ENCODE measurements around the gene PAF1.

PAF1 gene

DNA sequence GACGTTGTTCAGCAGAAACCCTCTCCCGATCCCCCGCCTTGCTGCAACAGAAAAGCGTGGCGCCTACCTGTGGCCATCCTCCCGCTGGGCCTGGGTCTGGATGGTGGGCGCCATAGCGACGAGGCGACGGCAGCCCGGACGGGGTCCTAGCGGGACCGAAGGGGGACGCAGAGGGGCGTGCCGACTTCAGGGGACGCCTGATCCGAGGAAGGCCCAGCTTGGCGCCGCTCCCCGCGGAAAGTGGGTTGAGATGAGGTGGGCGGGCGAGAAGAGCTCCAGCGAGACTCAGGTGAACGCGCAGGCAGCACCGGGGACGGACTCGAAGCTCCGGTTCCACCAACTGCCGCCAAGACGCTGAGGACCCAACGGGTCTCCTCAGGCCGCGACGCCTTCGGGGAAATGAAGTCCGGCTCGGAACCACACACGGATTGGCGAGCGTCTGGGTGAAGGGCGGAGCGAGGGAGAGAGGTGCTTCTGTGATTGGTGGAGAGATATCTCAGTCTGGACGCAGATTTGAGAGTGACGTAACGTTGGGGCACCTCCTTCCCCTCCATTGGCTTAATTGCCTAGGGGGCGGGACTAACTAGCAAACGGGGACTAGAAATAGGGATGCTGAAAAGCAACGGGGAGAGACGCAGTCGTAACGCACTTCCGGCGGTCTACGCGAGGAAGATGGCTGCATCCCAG, at the start of gene PAF1, which contains the start of gene MED29:
TSS of gene PAF1 (minus strand) at position 356 of the 687 bp plus-strand sequence. CDS start at position 114, 242 bp downstream.
TSS of gene MED29 (plus strand) at position 628 of the 687 bp plus-strand sequence. CDS start at position 673, 45 bp downstream.
- DNase-seq: peak; percentile 100

DNA sequence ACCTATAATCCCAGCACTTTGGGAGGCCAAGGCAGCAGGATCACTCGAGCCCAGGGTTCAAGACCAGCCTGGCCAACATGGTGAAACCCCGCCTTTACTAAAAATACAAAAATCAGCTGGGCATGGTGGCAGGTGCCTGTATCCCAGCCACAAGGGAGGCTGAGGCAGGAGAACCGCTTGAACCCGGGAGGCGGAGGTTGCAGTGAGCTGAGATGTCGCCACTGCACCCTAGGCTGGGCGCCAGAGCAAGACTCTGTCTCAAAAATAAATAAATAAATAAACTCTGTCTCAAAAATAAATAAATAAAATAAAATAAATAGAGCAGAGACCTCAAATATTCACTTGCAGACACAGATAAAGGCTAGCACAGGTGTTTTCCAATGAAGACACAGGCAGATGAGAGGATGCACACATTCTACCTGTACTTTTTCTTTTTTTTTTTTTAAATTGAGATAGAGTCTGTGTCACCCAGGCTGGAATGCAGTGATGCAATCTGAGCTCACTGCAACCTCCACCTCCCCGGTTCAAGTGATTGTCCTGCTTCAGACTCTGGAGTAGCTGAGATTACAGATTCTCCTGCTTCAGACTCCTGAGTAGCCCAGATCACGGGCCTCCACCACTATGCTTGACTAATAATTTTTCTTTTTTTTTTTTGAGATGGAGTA, 47.5 kb upstream of the PAF1 start:
- peak; percentile 54 for DNase-seq

DNA sequence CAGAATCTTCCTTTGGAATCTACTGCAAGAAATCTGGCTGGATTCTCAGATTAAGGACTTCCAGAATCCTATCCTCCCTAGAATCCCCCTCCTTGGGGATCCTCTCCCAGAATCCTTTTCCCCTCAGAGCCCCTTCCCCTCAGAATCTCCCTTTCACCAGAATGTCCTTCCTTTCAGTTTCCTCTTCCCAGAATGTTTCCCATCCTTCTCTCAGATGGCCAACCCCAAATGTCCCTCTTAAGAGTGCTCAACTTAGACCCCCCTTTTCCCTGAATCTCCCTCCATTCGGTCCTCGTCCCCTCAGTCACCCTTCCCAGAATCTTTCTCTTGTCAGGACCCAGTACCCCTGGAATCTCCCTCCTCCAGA, 45.4 kb upstream of the PAF1 start:
- DNase-seq: no peak

DNA sequence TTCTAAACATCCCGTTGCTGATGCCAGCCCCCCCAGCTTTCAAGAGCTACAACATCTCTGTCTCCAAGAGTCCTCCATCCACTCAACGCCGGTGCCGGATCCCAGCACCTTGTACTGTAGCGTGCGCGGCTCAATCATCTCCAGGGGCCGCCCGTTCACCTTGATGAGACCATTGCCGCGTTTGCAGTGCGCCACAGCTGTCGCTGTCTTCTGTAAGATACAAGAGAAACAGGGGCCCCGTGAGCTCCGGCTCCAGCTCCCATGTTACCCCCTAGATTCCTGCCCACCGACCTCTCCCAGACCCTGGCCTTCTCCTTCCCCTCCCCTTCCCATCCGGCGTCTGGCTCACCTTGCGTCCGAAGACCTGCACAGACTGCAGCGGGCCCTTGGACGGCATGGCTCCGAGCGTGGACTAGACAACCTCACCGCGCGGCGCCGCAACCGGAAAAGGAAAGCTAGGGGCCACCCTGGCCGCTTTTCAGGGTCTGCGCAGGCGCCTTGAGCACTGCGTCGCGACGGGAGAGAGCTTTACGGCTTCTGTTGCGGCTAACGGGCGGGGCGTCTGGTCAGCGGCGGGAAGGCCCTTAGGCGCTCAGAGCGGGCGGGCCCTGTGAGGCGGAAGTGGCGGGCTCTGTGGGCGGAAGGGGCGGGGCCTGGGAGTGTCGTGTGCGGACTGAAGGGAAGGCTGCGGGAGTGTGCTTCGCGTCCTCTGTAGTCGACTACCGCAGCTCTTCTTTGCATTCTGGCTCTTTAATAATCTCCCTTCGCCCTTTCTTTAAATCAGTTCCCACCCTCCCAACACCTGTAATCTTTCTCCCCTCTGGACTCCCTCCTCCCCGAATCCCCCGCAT, 44.8 kb upstream of the PAF1 start, which contains the start of gene RPS16:
TSS of gene RPS16 (minus strand) at position 451 of the 851 bp plus-strand sequence. CDS start at position 397, 54 bp downstream.
- peak; percentile 98 for DNase-seq

DNA sequence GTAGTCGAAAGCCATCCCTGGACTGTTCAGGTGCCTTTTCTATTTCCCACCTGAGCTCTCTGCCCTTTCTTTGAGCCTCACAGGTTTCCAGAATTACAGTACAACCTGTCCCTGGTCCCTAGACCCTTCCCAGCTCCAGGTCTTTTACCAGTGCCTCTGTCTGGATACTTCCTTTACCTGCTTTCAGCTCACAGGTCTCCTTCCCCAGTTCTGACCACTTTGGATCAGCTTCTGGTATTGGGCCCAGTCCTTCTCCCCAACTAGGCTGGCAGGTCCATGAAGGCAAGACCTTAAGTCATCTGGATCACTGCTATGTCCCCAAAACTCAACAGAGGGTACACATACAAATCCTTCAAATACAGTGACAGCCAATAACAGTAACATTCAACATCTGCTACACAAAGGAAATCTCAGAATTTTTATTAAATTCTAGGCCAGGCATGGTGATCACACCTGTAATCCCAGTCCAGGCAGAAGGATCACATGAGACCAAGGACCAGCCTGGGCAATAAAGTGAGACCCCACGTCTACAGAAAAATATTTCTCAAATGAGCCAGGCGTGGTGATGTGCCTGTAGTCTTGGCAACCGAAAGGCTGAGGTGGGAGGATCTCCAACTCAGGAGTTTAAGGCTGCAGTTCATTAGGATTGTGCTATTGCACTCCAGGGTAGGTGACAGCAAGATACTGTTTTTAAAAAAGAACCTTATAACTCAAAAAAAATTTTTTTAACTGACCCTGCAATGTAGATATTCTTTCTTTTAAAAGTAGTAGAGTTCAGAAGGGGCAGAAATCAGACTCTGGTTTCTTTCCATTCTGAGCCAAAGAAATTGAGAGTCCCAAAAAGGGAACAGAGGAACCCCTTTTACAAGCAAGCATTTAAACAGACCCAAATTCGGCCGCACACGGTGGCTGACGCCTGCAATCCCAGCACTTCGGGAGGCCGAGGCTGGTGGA, 43.5 kb upstream of the PAF1 start:
- no peak for DNase-seq

DNA sequence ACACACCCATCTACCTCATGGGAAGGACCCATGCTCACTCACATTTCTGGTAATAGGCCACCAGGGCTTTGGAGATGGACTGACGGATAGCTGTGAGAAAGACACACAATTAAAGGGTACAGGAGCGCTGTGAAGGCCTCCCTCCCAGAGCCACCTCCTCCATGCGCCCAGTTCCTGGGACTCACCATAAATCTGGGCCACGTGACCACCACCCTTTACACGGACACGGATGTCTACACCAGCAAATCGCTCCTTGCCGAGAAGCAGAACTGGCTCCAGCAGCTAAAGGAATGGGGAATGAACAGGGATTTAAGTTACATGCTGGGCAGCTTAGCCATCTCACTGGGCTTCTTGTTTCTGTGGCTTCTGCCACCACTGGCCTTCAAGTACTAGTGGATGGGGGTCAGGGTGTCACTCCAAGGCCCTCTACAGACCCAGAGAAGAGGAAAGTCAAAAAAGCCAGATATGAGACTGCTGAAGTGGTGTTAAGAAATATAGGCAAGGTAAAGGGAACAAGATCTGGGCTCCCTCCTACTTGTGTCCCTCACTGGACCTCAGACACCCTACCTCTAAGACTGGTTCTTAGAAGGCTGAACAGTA, 42.7 kb upstream of the PAF1 start:
- no peak for DNase-seq

DNA sequence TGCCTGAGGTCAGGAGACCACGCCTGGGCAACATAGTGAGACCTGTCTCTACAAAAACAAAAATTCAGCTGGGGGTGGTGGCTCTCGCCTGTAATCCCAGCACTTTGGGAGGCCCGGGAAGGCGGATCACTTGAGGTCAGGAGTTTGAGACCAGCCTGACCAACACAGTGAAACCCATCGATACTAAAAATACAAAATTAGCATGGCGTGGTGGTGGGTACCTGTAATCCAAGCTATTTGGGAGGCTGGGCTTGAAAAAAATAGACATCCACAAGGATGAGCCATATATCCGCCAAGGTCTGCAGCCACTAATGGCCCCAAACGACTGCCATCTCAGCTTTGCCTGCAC, 41.7 kb upstream of the PAF1 start:
- DNase-seq: no peak

DNA sequence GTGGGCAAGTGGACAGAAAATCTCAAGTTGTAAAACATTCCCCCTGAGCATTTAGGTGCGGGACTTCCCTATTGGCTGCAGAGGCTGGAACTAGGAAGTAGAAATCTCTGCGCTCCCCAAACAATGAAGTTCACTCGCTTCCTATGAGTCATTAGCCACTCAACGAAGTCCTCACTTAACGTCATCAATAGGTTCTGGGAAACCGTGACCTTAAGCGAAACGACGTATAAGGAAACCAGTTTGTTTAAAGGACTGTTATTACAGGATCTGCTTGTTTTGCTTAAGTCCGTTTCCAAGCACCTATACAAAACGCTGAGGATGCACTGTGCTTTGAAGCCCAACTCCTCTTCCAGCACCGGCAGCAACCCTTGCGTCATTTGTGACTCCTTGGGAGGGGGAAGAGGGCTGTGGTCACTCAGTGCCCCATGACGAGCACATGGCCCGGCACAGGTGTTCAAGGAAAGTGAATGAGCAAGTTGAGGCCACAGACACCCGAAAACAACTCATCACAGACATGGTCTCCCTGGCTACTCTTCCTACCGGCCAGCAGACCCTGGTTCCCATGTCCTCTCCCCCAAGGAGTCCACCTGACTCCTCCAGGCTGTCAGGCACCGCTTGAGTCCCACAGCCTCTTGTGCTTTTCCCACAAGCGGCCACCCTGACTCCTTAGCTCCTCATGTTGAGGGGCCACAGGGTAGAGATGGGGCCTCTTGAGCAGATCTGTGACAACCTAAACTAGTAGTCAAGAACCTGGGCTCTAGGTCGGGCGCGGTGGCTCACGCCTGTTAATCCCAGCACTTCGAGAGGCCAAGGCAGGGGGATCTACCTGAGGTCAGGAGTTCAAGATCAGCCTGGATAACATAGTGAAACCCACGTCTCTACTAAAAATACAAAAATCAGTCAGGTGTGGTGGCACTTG, 40.0 kb upstream of the PAF1 start:
- DNase-seq: no peak

DNA sequence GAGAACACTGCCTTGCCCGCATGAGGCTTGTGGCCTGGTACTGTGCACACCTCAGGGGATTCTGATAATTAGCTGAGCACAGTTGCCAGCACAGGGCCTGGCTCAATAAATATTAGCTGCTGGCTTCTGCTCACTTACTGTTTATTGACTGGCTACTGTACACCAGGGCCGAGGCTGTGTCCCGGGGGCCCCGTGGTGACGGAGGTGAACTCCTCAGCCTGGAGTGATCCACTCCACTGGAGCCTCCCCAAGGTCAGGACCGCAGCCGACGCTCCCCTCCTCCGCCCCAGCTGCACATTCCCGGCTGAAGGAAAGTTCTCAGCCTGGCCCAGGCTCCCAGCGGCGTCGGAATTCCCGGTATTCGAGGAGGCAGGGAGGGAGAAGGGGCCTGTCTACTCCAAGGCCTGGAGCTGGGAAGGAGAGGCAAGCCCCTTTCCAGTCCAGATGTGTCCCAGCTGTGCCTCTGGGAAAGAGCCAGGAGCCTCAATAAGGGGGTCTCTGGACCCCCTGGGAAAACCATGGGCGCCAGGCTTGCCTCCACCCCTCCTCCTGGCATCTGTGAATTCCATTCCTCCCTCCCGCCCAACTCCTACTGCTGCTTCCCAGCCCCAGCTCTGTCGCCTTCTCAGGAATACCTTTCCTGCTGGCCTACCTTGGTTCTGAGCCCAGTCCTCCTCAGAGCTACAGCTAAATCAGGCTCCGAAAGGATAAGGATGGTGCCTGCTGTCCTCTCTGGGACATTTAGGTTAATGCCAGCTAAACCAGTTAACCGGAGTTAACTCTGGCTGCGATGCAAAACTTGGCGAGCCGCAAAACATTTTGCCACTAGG, 37.6 kb upstream of the PAF1 start:
- peak; percentile 95 for DNase-seq

DNA sequence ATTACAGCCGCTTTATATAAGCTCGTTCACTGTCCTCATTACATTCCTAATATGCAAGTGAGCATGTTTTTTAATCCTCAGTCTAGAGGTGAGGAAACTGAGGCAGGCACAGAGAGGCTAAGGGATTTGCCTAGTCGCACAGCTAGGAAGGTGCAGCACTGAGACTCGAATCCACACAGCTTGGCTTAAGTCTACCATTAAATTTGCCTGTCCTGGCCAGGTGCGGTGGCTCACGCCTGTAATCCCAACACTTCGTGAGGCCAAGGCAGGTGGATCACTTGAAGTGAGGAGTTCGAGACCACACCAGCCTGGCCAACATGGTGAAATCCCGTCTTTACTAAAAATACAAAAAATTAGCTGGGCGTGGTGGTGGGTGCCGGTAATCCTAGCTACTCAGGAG, 36.8 kb upstream of the PAF1 start:
- DNase-seq: no peak

DNA sequence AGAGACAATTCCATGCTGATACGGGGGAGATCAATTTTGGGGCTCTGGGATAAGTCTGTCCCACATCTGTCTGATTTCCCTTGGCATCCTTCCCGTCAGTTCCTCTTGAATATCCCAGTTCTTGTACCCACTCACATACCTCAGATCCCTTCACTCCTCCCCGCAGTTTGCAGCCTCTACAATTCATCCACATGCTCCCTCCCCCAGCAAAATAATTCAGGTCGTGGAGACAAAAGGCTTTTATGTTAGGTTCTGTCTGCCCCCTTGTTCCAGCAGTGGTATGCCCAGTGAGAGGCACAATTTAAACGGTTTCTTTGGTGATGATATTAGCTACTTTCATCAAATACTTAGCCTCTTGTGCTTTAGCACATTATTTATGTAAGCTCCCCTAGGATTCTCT, 35.3 kb upstream of the PAF1 start:
- DNase-seq: no peak

DNA sequence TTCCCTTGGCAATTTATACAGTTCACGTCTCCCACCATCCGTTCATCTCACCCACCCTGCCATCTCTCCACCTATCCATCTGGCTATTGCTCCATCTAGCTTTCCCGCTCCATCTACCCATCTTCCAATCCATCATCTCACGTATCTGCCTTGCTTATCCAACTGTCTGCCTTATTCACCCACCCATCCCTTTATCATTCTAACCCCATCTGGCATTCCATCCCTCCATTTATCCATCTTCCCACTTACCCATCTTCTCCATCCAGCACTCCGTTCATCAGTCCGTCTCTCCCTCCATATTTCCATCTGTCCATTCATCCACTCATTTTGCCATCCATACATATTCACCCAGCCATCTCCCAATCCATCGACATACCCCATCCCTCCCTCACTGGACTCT, 34.8 kb upstream of the PAF1 start:
- DNase-seq: no peak

DNA sequence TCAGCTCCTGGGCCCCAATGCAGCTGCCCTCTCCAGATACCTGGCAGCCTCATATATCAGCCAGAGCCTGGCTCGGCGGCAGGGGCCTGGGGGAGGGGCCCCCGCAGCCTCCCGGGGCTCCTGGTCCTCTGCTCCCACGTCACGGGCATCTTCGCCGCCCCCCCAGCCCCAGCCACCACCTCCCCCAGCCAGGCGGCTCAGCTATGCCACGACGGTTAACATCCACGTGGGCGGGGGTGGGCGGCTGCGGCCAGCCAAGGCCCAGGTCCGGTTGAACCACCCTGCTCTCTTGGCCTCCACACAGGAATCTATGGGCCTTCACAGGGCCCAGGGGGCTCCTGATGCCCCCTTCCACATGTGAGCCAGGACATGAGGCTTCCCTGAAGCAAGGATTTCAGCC, 34.0 kb upstream of the PAF1 start:
- DNase-seq: no peak

DNA sequence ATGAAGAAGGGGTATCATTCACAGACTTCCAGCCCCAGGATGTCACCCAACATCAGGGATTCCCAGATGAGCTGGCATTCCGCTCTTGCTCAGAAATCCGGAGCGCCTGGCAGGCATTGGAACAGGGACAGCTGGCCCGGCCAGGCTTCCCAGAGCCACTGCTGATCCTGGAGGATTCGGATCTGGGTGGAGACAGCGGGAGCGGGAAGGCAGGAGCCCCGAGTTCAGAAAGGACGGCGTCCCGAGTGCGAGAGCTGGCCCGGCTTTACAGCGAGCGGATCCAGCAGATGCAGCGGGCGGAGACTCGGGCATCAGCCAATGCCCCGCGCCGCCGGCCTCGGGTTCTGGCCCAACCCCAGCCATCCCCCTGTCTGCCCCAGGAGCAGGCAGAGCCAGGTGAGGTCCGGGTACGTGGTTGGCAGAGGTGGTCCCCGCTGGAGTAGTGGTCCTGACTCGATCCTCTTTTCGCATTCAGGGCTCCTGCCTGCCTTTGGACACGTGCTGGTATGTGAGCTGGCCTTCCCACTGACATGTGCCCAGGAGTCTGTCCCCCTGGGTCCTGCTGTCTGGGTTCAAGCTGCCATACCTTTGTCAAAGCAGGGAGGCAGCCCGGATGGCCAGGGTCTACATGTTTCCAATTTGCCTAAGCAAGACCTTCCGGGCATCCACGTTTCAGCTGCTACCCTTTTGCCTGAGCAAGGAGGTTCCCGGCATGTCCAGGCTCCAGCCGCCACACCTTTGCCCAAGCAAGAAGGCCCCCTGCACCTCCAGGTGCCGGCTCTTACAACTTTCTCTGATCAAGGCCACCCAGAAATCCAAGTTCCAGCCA, 32.6 kb upstream of the PAF1 start:
- DNase-seq: no peak

DNA sequence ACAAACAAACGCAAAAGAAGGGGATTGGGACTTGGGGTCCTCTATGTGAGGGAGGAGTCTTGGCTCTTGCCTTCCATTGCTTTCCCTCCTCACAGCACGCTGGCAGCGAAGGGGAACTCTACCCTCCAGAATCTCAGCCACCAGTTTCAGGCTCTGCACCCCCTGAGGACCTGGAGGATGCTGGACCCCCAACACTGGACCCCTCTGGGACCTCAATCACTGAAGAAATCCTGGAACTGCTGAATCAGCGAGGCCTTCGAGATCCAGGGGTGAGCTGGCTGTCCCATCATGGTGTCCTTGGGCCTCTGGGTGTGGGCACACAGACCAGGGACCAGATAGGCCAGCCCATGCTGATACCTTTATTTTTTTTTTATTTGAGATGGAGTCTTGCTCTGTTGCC, 31.1 kb upstream of the PAF1 start:
- DNase-seq: no peak

DNA sequence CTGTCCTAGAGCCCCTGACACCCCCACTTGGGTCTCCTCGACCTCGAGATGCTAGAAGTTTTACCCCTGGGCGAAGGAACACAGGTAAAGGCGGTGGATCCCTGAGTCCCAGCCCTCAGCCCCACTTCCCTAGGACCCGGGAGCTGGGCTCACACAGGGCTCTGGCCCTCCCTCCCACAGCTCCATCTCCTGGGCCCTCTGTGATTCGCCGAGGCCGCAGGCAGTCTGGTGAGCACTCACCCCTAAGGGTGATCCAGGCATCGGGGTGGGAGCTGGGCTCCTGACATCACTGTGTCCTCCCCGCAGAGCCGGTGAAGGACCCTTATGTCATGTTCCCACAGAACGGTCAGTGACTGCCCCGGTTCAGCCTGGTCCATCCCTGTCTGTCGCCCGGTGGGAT, 29.9 kb upstream of the PAF1 start:
- DNase-seq: no peak

DNA sequence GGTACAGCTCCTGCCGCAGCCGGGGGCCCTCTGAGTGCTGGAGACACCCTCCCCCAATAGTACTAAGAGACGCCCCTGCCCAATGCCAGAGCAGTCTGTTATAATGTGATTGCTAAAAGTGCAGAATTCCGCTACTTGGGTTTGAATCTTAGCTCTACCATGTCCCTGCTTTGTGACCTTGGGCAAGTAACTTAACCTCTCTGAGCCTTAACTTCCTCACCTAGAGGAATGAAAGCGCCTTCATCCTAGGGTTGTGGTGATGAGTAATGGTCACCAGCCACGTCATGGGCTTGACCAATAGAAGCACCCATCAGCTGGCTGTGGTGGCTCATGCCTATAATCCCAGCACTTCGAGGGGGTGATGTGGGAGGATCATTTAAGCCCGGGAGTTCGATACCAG, 28.1 kb upstream of the PAF1 start:
- no peak for DNase-seq

DNA sequence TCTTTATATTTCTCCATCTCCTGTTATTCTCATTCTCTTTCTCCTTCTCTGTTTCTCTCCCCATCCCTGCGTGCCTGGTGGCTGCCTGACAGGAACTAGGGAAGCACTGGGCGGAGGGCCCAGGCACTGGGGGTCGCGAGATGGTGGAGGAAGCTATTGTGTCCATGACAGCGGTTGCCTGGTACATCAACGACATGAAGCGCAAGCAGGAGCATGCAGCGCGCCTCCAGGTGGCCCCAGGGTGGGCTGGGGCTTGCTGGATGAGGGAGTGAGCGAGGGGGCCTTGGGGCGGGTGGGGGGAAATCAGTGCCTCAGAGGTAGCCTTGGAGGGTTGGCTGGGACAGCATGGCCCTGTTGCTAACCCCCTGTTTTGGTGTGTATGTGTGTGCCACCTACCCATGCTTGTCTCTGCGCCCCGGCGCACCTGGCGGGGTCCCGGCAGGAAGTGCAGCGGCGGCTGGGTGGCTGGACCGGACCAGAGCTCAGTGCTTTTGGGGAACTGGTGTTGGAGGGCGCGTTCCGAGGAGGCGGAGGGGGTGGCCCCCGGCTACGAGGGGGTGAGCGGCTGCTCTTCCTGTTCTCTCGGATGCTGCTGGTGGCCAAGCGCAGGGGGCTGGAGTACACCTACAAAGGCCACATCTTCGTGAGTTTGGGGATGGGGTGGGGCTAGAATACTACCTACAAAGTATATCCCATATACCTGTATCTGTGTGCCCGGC, 26.7 kb upstream of the PAF1 start:
- no peak for DNase-seq

All from fibroblast of upper back skin (primary cell).